GM12875 (cell line): ENCODE results near the gene NLRC4.
"Not testable (repeated sequence)": the region's sequence is repeated elsewhere in the genome, so short reads cannot be mapped to it uniquely, and the experiment has no call there.

Experiments
- H3K4me3 ChIP-seq: one replicate; pipeline ENCODE4 v1.5.1; 2011; ENCODE audit warnings: low read depth, low read length, control low read depth
- CTCF ChIP-seq: IDR thresholded peaks from 2 replicates; pipeline ENCODE4 v1.5.1; 2011; ENCODE audit warnings: low read depth, mild to moderate bottlenecking, control low read depth, inconsistent platforms, low read length, moderate library complexity, borderline replicate concordance; ENCODE audit not compliant: insufficient read depth

Gene NLRC4

GRCh38 chr2:32227492-32227891, 37.2 kb downstream of the NLRC4 start:
- no peak overlapping the region for H3K4me3 ChIP-seq
- no peak for TF ChIP-seq CTCF

GRCh38 chr2:32222966-32223365, 41.7 kb downstream of the NLRC4 start:
- no peak overlapping the region for H3K4me3 ChIP-seq
- no peak for TF ChIP-seq CTCF

GRCh38 chr2:32220445-32220844, 44.2 kb downstream of the NLRC4 start:
- no peak for TF ChIP-seq CTCF

GRCh38 chr2:32212295-32212694, 52.4 kb downstream of the NLRC4 start:
- no peak overlapping the region for H3K4me3 ChIP-seq
- TF ChIP-seq CTCF, result no peak

More at GRCh38 chr2:32220445-32220844, 44.2 kb downstream of the NLRC4 start:
- H3K4me3 ChIP-seq, result no peak overlapping the region

- no peak for TF ChIP-seq CTCF
These were observed 53.8 kb downstream of the NLRC4 start for GRCh38 chr2:32210767-32211408.

GRCh38 chr2:32203428-32203827, 61.3 kb downstream of the NLRC4 start:
- H3K4me3 ChIP-seq, result not testable (repeated sequence)

More at GRCh38 chr2:32210767-32211408, 53.8 kb downstream of the NLRC4 start:
- no peak overlapping the region for H3K4me3 ChIP-seq

- H3K4me3 ChIP-seq, result no peak overlapping the region
- TF ChIP-seq CTCF, result no peak
These were observed 63.9 kb downstream of the NLRC4 start for GRCh38 chr2:32200814-32201213.
